GM12878 (cell line): ENCODE results near the gene KAZN. TPM values are rescaled to one million over a fixed set of nuclear protein-coding genes. Genes with fewer than 3 reads are reported as not detected.

Source experiments
- ATAC-seq: fragments of 200-7000 bp; cut with Tn5 transposase; 3 replicates; pipeline ENCODE4 v1.9.1; 2020; ENCODE audit warnings: mild to moderate bottlenecking, moderate library complexity
- BruUV-seq: library from RNA; stranded (reverse); fragments of 400-500 nt; replicated peaks from 2 replicates; lab custom pipeline; 2021; lab: Mats Ljungman, UMichigan
- CTCF ChIA-PET: fragments of 300-600 bp; sonication (Branson Sonifier 250); formaldehyde crosslinking; extraction: SDS; loops from one replicate; lab custom pipeline; 2021; ENCODE audit warnings: inconsistent platforms; lab: Yijun Ruan, JAX
- POLR2A ChIA-PET: fragments of 350-600 bp; formaldehyde crosslinking; extraction: SDS; loops from one replicate; lab custom pipeline; 2021; ENCODE audit warnings: inconsistent platforms; lab: Charles Lee
- RAD21 ChIA-PET: fragments of 300-600 bp; sonication (Branson Sonifier 250); formaldehyde crosslinking; loops from one replicate; lab custom pipeline; 2023; ENCODE audit warnings: antibody characterized with exemption; ENCODE audit not compliant: unreplicated experiment; lab: Charles Lee
- SMC1A ChIA-PET: fragments of 300-600 bp; sonication (Branson Sonifier 250); formaldehyde crosslinking; loops from one replicate; lab custom pipeline; 2023; ENCODE audit not compliant: unreplicated experiment, uncharacterized antibody; lab: Charles Lee
- DNase-seq: peaks from one replicate; pipeline ENCODE4 v3.0.0-alpha.2; 2011; ENCODE audit warnings: low read depth, low spot score
- FAIRE-seq: peaks from 3 replicates; lab custom pipeline; 2011; peaks lifted over from hg19 to GRCh38; lab: Jason Lieb, UNC
- H2AFZ ChIP-seq: 2 replicates; pipeline ENCODE4 v1.6.0; 2011; ENCODE audit warnings: low read depth, low read length, control low read depth; ENCODE audit not compliant: control insufficient read depth
- H3K27ac ChIP-seq: 2 replicates; pipeline ENCODE4 v1.5.1; 2011; ENCODE audit warnings: control low read depth; ENCODE audit not compliant: control insufficient read depth, insufficient read depth
- H3K27me3 ChIP-seq, 2 experiments: replicated peaks in 1 of 2; 2 replicates each; pipeline versions ENCODE4 v1.6.0 to v1.6.1; 2011; ENCODE audit warnings: low read length in 1 of 2; ENCODE audit not compliant: control insufficient read depth in 2 of 2, insufficient read depth in 2 of 2
- H3K36me3 ChIP-seq, 2 experiments: 2 replicates each; pipeline ENCODE4 v1.5.1; 2011; ENCODE audit warnings: low read length in 1 of 2; ENCODE audit not compliant: control insufficient read depth in 2 of 2, insufficient read depth in 2 of 2
- H3K4me1 ChIP-seq: 2 replicates; pipeline ENCODE4 v1.6.1; 2011; ENCODE audit warnings: mild to moderate bottlenecking, low read length, moderate library complexity, mixed read lengths; ENCODE audit not compliant: control insufficient read depth, insufficient read depth
- H3K4me2 ChIP-seq: 2 replicates; pipeline ENCODE4 v1.6.0; 2011; ENCODE audit warnings: control low read depth; ENCODE audit not compliant: control insufficient read depth, insufficient read depth
- H3K4me3 ChIP-seq: fragments of 200-600 bp; sonication (generic); 2 replicates; pipeline ENCODE4 v1.5.1; 2016
- H3K79me2 ChIP-seq: 2 replicates; pipeline ENCODE4 v1.6.0; 2011; ENCODE audit warnings: low read length; ENCODE audit not compliant: control insufficient read depth, insufficient read depth
- H3K9ac ChIP-seq: 2 replicates; pipeline ENCODE4 v1.8.0; 2011; ENCODE audit warnings: low read length, control low read depth, mixed read lengths; ENCODE audit not compliant: control insufficient read depth, insufficient read depth
- H3K9me3 ChIP-seq: replicated peaks from 3 replicates; pipeline ENCODE4 v1.5.1; 2011; ENCODE audit warnings: mild to moderate bottlenecking, low read length; ENCODE audit not compliant: control insufficient read depth, insufficient read depth
- H4K20me1 ChIP-seq: 2 replicates; pipeline ENCODE4 v1.6.0; 2011; ENCODE audit not compliant: control insufficient read depth, insufficient read depth
- CREB1 ChIP-seq: IDR thresholded peaks from 2 replicates; pipeline ENCODE4 v1.6.1; 2012; ENCODE audit warnings: low read depth, mild to moderate bottlenecking, inconsistent platforms
- FOS ChIP-seq: IDR thresholded peaks from 3 replicates; pipeline ENCODE4 v1.6.1; 2011; ENCODE audit warnings: borderline replicate concordance; ENCODE audit not compliant: insufficient read length; ENCODE audit errors: extremely low read depth
- HDAC2 ChIP-seq: fragments of 200-600 bp; sonication (generic); IDR thresholded peaks from 2 replicates; pipeline ENCODE4 v1.6.1; 2017
- MTA2 ChIP-seq: fragments of 450-650 bp; IDR thresholded peaks from 2 replicates; pipeline ENCODE4 v1.6.1; 2016; ENCODE audit warnings: low read depth, mild to moderate bottlenecking, moderate library complexity
- PAX5 ChIP-seq: IDR thresholded peaks from 2 replicates; pipeline ENCODE4 v1.6.1; 2011; ENCODE audit warnings: low read depth, low read length, borderline replicate concordance
- RAD21 ChIP-seq: IDR thresholded peaks from 2 replicates; pipeline ENCODE4 v1.6.1; 2011; ENCODE audit warnings: mild to moderate bottlenecking, low read depth, low read length, moderate library complexity; ENCODE audit not compliant: insufficient read depth
- SIN3A ChIP-seq: IDR thresholded peaks from 2 replicates; pipeline ENCODE4 v1.6.1; 2012; ENCODE audit warnings: low read depth, low read length, improper control_type of control experiment
- SRF ChIP-seq, 2 experiments: IDR thresholded peaks; 2 replicates each; pipeline ENCODE4 v1.6.1; 2011; ENCODE audit warnings: low read depth in 2 of 2, low read length in 2 of 2, mild to moderate bottlenecking in 1 of 2, moderate library complexity in 1 of 2
- YY1 ChIP-seq: IDR thresholded peaks from 2 replicates; pipeline ENCODE4 v1.6.1; 2011; ENCODE audit warnings: low read depth, mild to moderate bottlenecking, low read length
- WGBS: methylation state at CpG from one replicate; pipeline ENCODE4 v1.1.6; 2016; ENCODE audit warnings: low lambda C conversion rate; ENCODE audit not compliant: insufficient replicate concordance, insufficient coverage; ENCODE audit errors: missing lambda C conversion rate; 5-methylcytosine and 5-hydroxymethylcytosine counted together
- in situ Hi-C: fragments of 300-500 bp; cut with MboI; formaldehyde crosslinking; loops from 9 replicates; pipeline ENCODE4 v1.14.3; 2018; ENCODE audit warnings: mixed read lengths
- intact Hi-C: fragments of 100-400 bp; cut with micrococcal nuclease; formaldehyde crosslinking; loops from one replicate; pipeline ENCODE4 v1.14.2; 2022; ENCODE audit not compliant: unreplicated experiment
- polyA plus RNA-seq, 11 experiments: library from polyadenylated mRNA; depleted of rRNA in 4 of 11; unstranded in 6 of 11; stranded (reverse) in 5 of 11; fragments of >200 nt; fragmentation: Nextera tagmentation in 4 of 11; fragmentation: Illumina TruSeq in 1 of 11; extraction: Ambion mirVana in 4 of 11; extraction: Trizol in 1 of 11; gene quantifications; 1 replicate in 1 of 11; 2 replicates in 10 of 11; pipeline versions ENCODE4 v1.2.1 to v1.2.3, GENCODE V29; 2011 to 2016; ENCODE audit warnings: inconsistent platforms in 2 of 11, missing spikeins in 2 of 11, low read depth in 1 of 11
- total RNA-seq, 4 experiments: library from RNA; depleted of rRNA in 3 of 4; stranded (reverse); fragments of >200 nt in 3 of 4; fragmentation: Illumina TruSeq in 1 of 4; extraction: Trizol in 1 of 4; gene quantifications; 2 replicates each; pipeline versions ENCODE4 v1.2.1 to v1.2.3, GENCODE V29; 2013 to 2021
- TF ChIP-seq, protein P1 (sequence below): fragments of 450-650 bp; IDR thresholded peaks from 2 replicates; pipeline ENCODE4 v1.6.1; 2017; ENCODE audit warnings: antibody characterized with exemption, mild to moderate bottlenecking, moderate library complexity
- TF ChIP-seq, protein P2 (sequence below): IDR thresholded peaks from 2 replicates; pipeline ENCODE4 v1.6.1; 2012; ENCODE audit warnings: low read length, inconsistent platforms
- TF ChIP-seq, protein P3 (sequence below): fragments of 150-350 bp; IDR thresholded peaks from 2 replicates; pipeline ENCODE4 v1.6.1; 2016; ENCODE audit warnings: low read depth, low read length

KAZN gene
- total and polyA plus RNA-seq, 10 of the 15 experiments (the other 5 are each of a cell fraction or from before 2014, with no cell fraction given): 0.72 to 4.0 (median 1.2) TPM

DNA sequence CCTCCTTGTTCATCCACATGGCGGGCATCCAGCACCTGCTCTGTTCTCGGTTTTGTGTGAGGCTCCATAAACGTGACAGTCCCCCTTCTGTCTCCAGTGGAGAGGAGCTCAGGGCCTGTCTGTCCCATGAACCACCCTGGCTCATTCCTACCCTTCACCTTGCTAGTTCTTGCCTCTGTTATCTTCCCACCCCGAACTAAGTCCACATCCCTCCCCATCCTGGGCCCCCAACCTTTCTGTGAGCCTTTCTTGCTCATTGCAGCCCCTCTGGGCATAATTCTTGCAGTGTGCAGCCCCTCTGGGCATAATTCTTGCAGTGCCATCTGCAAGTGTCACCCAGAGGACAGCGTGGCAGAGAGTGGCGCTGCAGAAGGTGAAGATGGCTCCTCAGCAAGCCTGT lies 338.3 kb downstream of the KAZN start:
- Histone ChIP-seq H3K4me3 (no peak overlapping the region), H3K36me3 (no peaks in the 10 kb centered on the region), H2AFZ (no peak overlapping the region), H3K9ac (no peak overlapping the region), H3K27me3 (no peaks in the 10 kb centered on the region; a peak in 1 of 4 replicates), H3K4me1 (no peaks in the 10 kb centered on the region), H3K79me2 (no peaks in the 10 kb centered on the region), H4K20me1 (no peaks in the 10 kb centered on the region), H3K9me3 (no peaks in the 10 kb centered on the region), H3K4me2 (no peak overlapping the region), H3K27ac (no peak overlapping the region)
- in situ Hi-C loops (no loop called here), intact Hi-C loops (no loop called here)
- RAD21 ChIA-PET: no interaction called here
- ATAC-seq (no peak), FAIRE-seq (no peak), DNase-seq (no peak)
- TF ChIP-seq CREB1: no peak
- TF ChIP-seq PAX5: no peak
- no peak for TF ChIP-seq MTA2
- TF ChIP-seq RAD21: no peak
- TF ChIP-seq, protein P1, sequence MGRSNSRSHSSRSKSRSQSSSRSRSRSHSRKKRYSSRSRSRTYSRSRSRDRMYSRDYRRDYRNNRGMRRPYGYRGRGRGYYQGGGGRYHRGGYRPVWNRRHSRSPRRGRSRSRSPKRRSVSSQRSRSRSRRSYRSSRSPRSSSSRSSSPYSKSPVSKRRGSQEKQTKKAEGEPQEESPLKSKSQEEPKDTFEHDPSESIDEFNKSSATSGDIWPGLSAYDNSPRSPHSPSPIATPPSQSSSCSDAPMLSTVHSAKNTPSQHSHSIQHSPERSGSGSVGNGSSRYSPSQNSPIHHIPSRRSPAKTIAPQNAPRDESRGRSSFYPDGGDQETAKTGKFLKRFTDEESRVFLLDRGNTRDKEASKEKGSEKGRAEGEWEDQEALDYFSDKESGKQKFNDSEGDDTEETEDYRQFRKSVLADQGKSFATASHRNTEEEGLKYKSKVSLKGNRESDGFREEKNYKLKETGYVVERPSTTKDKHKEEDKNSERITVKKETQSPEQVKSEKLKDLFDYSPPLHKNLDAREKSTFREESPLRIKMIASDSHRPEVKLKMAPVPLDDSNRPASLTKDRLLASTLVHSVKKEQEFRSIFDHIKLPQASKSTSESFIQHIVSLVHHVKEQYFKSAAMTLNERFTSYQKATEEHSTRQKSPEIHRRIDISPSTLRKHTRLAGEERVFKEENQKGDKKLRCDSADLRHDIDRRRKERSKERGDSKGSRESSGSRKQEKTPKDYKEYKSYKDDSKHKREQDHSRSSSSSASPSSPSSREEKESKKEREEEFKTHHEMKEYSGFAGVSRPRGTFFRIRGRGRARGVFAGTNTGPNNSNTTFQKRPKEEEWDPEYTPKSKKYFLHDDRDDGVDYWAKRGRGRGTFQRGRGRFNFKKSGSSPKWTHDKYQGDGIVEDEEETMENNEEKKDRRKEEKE: no peak
- TF ChIP-seq, protein P2, sequence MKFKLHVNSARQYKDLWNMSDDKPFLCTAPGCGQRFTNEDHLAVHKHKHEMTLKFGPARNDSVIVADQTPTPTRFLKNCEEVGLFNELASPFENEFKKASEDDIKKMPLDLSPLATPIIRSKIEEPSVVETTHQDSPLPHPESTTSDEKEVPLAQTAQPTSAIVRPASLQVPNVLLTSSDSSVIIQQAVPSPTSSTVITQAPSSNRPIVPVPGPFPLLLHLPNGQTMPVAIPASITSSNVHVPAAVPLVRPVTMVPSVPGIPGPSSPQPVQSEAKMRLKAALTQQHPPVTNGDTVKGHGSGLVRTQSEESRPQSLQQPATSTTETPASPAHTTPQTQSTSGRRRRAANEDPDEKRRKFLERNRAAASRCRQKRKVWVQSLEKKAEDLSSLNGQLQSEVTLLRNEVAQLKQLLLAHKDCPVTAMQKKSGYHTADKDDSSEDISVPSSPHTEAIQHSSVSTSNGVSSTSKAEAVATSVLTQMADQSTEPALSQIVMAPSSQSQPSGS: no peak
- no peak for TF ChIP-seq YY1
- no peak for TF ChIP-seq SIN3A
- TF ChIP-seq, protein P3, sequence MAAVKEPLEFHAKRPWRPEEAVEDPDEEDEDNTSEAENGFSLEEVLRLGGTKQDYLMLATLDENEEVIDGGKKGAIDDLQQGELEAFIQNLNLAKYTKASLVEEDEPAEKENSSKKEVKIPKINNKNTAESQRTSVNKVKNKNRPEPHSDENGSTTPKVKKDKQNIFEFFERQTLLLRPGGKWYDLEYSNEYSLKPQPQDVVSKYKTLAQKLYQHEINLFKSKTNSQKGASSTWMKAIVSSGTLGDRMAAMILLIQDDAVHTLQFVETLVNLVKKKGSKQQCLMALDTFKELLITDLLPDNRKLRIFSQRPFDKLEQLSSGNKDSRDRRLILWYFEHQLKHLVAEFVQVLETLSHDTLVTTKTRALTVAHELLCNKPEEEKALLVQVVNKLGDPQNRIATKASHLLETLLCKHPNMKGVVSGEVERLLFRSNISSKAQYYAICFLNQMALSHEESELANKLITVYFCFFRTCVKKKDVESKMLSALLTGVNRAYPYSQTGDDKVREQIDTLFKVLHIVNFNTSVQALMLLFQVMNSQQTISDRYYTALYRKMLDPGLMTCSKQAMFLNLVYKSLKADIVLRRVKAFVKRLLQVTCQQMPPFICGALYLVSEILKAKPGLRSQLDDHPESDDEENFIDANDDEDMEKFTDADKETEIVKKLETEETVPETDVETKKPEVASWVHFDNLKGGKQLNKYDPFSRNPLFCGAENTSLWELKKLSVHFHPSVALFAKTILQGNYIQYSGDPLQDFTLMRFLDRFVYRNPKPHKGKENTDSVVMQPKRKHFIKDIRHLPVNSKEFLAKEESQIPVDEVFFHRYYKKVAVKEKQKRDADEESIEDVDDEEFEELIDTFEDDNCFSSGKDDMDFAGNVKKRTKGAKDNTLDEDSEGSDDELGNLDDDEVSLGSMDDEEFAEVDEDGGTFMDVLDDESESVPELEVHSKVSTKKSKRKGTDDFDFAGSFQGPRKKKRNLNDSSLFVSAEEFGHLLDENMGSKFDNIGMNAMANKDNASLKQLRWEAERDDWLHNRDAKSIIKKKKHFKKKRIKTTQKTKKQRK: no peak
- TF ChIP-seq SRF (IDR thresholded peaks at IDR 0.05; ENCODE audit: low read depth in 2 of 2, low read length in 2 of 2): no peak
- TF ChIP-seq HDAC2: no peak
- no peak for TF ChIP-seq FOS
- BruUV-seq: no TSS peak
- 13% methylated on average over 6 of the region's 6 CpGs for WGBS
- SMC1A ChIA-PET: no interaction called here
- CTCF ChIA-PET: no interaction called here
- POLR2A ChIA-PET: no interaction called here
